HepG2 (cell line): ENCODE results near the gene LGALS1. TPM values are rescaled to one million over a fixed set of nuclear protein-coding genes. Genes with fewer than 3 reads are reported as not detected.
A peak's percentile ranks its signal among the peaks of the same experiment; 100 is the strongest.

Experiments
- GATAD1 ChIP-seq: IDR thresholded peaks from 2 replicates; pipeline ENCODE4 v1.6.1; 2016; ENCODE audit warnings: missing genetic modification reagents, missing compliant biosample characterization
- MIER3 ChIP-seq: IDR thresholded peaks from 2 replicates; pipeline ENCODE4 v1.6.1; 2016; ENCODE audit warnings: missing compliant biosample characterization, borderline replicate concordance
- NR2C2 ChIP-seq: sonication (generic); formaldehyde crosslinking; IDR thresholded peaks from 2 replicates; pipeline ENCODE4 v1.4.0; 2020; ENCODE audit warnings: missing genetic modification reagents, mild to moderate bottlenecking, moderate library complexity, borderline replicate concordance
- RFX1 ChIP-seq: fragments of 450-650 bp; IDR thresholded peaks from 2 replicates; pipeline ENCODE4 v1.6.1; 2017
- SALL2 ChIP-seq: sonication (generic); formaldehyde crosslinking; IDR thresholded peaks from 2 replicates; pipeline ENCODE4 v1.8.1; 2023; ENCODE audit warnings: mild to moderate bottlenecking, missing genetic modification reagents, inconsistent platforms
- SP5 ChIP-seq: IDR thresholded peaks from 2 replicates; pipeline ENCODE4 v1.6.1; 2016; ENCODE audit warnings: low read depth, borderline replicate concordance
- SYNCRIP ChIP-seq: fragments of 200-400 bp; formaldehyde crosslinking; IDR thresholded peaks from 2 replicates; pipeline ENCODE4 v1.6.1; 2018; ENCODE audit warnings: mild to moderate bottlenecking, low read depth, low read length; ENCODE audit not compliant: insufficient read depth
- ZFP41 ChIP-seq: sonication (generic); formaldehyde crosslinking; IDR thresholded peaks from 2 replicates; pipeline ENCODE4 v1.4.0; 2020; ENCODE audit warnings: mild to moderate bottlenecking, missing genetic modification reagents, borderline replicate concordance
- ZNF33B ChIP-seq: sonication (generic); formaldehyde crosslinking; IDR thresholded peaks from 2 replicates; pipeline ENCODE4 v1.5.1; 2020; ENCODE audit warnings: mild to moderate bottlenecking, missing genetic modification reagents
- ZNF792 ChIP-seq: IDR thresholded peaks from 2 replicates; pipeline ENCODE4 v1.6.1; 2016
- ZNF83 ChIP-seq: sonication (generic); formaldehyde crosslinking; IDR thresholded peaks from 2 replicates; pipeline ENCODE4 v1.4.0; 2020; ENCODE audit warnings: missing genetic modification reagents, mild to moderate bottlenecking, borderline replicate concordance
- polyA plus RNA-seq, 8 experiments: library from polyadenylated mRNA; depleted of rRNA in 3 of 8; stranded (reverse) in 7 of 8; unstranded in 1 of 8; fragments of >200 nt; fragmentation: Illumina TruSeq in 4 of 8; extraction: Trizol in 4 of 8; gene quantifications; 2 replicates each; pipeline versions ENCODE4 v1.2.1 to v1.2.3, GENCODE V29; 2011 to 2016; ENCODE audit warnings: low read depth in 4 of 8, missing spikeins in 1 of 8, mixed read lengths in 1 of 8; ENCODE audit not compliant: insufficient read depth in 1 of 8
- total RNA-seq, 5 experiments: library from RNA; depleted of rRNA; stranded (reverse); fragments of >200 nt; fragmentation: Illumina TruSeq; extraction: Trizol; gene quantifications; 2 replicates each; pipeline ENCODE4 v1.2.3, GENCODE V29; 2016; ENCODE audit warnings: low read depth in 1 of 5
- TF ChIP-seq, protein P1 (sequence below): sonication (generic); formaldehyde crosslinking; IDR thresholded peaks from 2 replicates; pipeline ENCODE4 v1.5.1; 2020; ENCODE audit warnings: mild to moderate bottlenecking, missing genetic modification reagents, moderate library complexity
- TF ChIP-seq, protein P2 (sequence below): sonication (generic); formaldehyde crosslinking; IDR thresholded peaks from 2 replicates; pipeline ENCODE4 v1.4.0; 2020; ENCODE audit warnings: mild to moderate bottlenecking, missing genetic modification reagents
- TF ChIP-seq, protein P3 (sequence below): sonication (generic); formaldehyde crosslinking; IDR thresholded peaks from 2 replicates; pipeline ENCODE4 v1.4.0; 2020; ENCODE audit warnings: missing genetic modification reagents, borderline replicate concordance
- TF ChIP-seq, protein P4 (sequence below): fragments of 450-650 bp; IDR thresholded peaks from 2 replicates; pipeline ENCODE4 v1.6.1; 2016

Gene LGALS1
- total and polyA plus RNA-seq, 2 of the 13 experiments (the other 11 are each of a cell fraction or from before 2014, with no cell fraction given) = 103 to 858 TPM

DNA sequence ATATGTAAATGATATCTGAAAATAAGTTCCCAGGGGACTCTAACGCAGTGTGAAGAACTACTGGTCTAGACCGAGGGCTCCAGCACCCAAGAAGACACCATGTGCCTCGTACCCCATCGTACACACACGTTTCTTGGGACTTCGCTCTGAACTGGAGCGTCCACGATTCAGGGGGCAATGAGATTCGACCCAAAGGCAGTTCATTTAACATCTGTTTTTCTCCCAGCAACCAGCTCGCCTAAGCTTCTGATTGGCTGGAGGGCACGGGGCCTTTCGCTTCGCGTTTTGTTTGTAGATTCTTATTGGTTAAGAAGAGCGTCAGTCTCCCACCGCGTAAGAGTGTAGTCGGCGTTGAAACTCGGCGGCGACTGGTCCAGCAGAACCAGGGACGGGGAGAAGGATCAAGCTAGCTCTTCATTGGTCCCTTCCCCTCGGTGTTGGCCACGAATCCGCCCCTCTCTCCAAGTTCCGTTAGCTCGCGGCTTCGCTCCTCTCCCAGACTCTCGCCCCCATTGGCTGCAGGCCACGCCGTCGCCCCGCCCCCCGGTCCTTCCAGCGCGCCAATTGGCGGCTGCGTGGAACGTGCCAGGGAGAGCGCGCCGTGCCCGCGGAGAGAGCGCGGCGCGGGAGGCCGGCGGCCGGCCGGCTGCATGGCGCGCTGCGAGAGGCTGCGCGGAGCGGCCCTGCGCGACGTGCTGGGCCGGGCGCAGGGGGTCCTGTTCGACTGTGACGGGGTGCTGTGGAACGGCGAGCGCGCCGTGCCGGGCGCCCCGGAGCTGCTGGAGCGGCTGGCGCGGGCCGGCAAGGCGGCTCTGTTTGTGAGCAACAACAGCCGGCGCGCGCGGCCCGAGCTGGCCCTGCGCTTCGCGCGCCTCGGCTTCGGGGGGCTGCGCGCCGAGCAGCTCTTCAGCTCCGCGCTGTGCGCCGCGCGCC, 17.0 kb upstream of the LGALS1 start, which contains the start of gene PDXP (continued):
- TF ChIP-seq, protein P1, sequence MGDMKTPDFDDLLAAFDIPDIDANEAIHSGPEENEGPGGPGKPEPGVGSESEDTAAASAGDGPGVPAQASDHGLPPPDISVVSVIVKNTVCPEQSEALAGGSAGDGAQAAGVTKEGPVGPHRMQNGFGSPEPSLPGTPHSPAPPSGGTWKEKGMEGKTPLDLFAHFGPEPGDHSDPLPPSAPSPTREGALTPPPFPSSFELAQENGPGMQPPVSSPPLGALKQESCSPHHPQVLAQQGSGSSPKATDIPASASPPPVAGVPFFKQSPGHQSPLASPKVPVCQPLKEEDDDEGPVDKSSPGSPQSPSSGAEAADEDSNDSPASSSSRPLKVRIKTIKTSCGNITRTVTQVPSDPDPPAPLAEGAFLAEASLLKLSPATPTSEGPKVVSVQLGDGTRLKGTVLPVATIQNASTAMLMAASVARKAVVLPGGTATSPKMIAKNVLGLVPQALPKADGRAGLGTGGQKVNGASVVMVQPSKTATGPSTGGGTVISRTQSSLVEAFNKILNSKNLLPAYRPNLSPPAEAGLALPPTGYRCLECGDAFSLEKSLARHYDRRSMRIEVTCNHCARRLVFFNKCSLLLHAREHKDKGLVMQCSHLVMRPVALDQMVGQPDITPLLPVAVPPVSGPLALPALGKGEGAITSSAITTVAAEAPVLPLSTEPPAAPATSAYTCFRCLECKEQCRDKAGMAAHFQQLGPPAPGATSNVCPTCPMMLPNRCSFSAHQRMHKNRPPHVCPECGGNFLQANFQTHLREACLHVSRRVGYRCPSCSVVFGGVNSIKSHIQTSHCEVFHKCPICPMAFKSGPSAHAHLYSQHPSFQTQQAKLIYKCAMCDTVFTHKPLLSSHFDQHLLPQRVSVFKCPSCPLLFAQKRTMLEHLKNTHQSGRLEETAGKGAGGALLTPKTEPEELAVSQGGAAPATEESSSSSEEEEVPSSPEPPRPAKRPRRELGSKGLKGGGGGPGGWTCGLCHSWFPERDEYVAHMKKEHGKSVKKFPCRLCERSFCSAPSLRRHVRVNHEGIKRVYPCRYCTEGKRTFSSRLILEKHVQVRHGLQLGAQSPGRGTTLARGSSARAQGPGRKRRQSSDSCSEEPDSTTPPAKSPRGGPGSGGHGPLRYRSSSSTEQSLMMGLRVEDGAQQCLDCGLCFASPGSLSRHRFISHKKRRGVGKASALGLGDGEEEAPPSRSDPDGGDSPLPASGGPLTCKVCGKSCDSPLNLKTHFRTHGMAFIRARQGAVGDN = peak; percentile 5; the same call in 1 of the 2 replicates
- TF ChIP-seq SYNCRIP (no peak), RFX1 (peak; percentile 19; the same call in 1 of the 2 replicates), NR2C2 (CRISPR knock-in tag) (0 out of 2 replicates have a peak, but pooled peaks have one; percentile 38), ZNF792 (CRISPR knock-in tag) (no peak), SALL2 (CRISPR knock-in tag) (no peak), ZFP41 (CRISPR knock-in tag) (no peak), ZNF33B (CRISPR knock-in tag) (no peak; the same call in 1 of the 2 replicates), MIER3 (peak; percentile 6; the same call in 1 of the 2 replicates), SP5 (CRISPR knock-in tag) (peak; percentile 21; the same call in 1 of the 2 replicates), ZNF83 (CRISPR knock-in tag) (no peak), GATAD1 (CRISPR knock-in tag) (peak; percentile 62)
- TF ChIP-seq, protein P2, sequence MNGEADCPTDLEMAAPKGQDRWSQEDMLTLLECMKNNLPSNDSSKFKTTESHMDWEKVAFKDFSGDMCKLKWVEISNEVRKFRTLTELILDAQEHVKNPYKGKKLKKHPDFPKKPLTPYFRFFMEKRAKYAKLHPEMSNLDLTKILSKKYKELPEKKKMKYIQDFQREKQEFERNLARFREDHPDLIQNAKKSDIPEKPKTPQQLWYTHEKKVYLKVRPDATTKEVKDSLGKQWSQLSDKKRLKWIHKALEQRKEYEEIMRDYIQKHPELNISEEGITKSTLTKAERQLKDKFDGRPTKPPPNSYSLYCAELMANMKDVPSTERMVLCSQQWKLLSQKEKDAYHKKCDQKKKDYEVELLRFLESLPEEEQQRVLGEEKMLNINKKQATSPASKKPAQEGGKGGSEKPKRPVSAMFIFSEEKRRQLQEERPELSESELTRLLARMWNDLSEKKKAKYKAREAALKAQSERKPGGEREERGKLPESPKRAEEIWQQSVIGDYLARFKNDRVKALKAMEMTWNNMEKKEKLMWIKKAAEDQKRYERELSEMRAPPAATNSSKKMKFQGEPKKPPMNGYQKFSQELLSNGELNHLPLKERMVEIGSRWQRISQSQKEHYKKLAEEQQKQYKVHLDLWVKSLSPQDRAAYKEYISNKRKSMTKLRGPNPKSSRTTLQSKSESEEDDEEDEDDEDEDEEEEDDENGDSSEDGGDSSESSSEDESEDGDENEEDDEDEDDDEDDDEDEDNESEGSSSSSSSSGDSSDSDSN (CRISPR knock-in tag) = 0 out of 2 replicates have a peak, but pooled peaks have one; percentile 29
- TF ChIP-seq, protein P3, sequence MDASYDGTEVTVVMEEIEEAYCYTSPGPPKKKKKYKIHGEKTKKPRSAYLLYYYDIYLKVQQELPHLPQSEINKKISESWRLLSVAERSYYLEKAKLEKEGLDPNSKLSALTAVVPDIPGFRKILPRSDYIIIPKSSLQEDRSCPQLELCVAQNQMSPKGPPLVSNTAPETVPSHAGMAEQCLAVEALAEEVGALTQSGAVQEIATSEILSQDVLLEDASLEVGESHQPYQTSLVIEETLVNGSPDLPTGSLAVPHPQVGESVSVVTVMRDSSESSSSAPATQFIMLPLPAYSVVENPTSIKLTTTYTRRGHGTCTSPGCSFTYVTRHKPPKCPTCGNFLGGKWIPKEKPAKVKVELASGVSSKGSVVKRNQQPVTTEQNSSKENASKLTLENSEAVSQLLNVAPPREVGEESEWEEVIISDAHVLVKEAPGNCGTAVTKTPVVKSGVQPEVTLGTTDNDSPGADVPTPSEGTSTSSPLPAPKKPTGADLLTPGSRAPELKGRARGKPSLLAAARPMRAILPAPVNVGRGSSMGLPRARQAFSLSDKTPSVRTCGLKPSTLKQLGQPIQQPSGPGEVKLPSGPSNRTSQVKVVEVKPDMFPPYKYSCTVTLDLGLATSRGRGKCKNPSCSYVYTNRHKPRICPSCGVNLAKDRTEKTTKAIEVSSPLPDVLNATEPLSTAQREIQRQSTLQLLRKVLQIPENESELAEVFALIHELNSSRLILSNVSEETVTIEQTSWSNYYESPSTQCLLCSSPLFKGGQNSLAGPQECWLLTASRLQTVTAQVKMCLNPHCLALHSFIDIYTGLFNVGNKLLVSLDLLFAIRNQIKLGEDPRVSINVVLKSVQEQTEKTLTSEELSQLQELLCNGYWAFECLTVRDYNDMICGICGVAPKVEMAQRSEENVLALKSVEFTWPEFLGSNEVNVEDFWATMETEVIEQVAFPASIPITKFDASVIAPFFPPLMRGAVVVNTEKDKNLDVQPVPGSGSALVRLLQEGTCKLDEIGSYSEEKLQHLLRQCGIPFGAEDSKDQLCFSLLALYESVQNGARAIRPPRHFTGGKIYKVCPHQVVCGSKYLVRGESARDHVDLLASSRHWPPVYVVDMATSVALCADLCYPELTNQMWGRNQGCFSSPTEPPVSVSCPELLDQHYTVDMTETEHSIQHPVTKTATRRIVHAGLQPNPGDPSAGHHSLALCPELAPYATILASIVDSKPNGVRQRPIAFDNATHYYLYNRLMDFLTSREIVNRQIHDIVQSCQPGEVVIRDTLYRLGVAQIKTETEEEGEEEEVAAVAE (CRISPR knock-in tag) = peak; percentile 98
- TF ChIP-seq, protein P4, sequence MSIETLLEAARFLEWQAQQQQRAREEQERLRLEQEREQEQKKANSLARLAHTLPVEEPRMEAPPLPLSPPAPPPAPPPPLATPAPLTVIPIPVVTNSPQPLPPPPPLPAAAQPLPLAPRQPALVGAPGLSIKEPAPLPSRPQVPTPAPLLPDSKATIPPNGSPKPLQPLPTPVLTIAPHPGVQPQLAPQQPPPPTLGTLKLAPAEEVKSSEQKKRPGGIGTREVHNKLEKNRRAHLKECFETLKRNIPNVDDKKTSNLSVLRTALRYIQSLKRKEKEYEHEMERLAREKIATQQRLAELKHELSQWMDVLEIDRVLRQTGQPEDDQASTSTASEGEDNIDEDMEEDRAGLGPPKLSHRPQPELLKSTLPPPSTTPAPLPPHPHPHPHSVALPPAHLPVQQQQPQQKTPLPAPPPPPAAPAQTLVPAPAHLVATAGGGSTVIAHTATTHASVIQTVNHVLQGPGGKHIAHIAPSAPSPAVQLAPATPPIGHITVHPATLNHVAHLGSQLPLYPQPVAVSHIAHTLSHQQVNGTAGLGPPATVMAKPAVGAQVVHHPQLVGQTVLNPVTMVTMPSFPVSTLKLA = peak; percentile 18; the same call in 1 of the 2 replicates
